WERI-Rb-1 (cell line): Measurements from ENCODE around the gene ERI3.
A peak's percentile ranks its signal among the peaks of the same experiment; 100 is the strongest.

Source experiments
- DNase-seq: peaks from one replicate; pipeline ENCODE4 v3.0.0-alpha.2; 2020
- H3K27ac ChIP-seq: fragments of 250-450 bp; sonication (Bioruptor Pico); 2 replicates; pipeline ENCODE4 v1.5.1; 2020; ENCODE audit warnings: mild to moderate bottlenecking, moderate library complexity
- H3K27me3 ChIP-seq: fragments of 250-450 bp; sonication (Bioruptor Pico); 2 replicates; pipeline ENCODE4 v1.5.1; 2021; ENCODE audit warnings: mild to moderate bottlenecking, low read depth, moderate library complexity; ENCODE audit not compliant: insufficient read depth, severe bottlenecking
- H3K36me3 ChIP-seq: fragments of 250-450 bp; sonication (Bioruptor Pico); 2 replicates; pipeline ENCODE4 v1.5.1; 2020; ENCODE audit warnings: mild to moderate bottlenecking, moderate library complexity
- H3K4me3 ChIP-seq: 2 replicates; pipeline ENCODE4 v1.5.1; 2011; ENCODE audit warnings: low read depth, mild to moderate bottlenecking, control low read depth, low read length
- H3K9me3 ChIP-seq: fragments of 250-450 bp; sonication (Bioruptor Pico); 2 replicates; pipeline ENCODE4 v1.5.1; 2021; ENCODE audit warnings: mild to moderate bottlenecking, moderate library complexity; ENCODE audit not compliant: severe bottlenecking
- TF ChIP-seq, protein P1 (sequence below): IDR thresholded peaks from 2 replicates; pipeline ENCODE4 v1.5.1; 2011; ENCODE audit warnings: low read depth, mild to moderate bottlenecking, control low read depth, inconsistent platforms, low read length

The ERI3 gene

DNA sequence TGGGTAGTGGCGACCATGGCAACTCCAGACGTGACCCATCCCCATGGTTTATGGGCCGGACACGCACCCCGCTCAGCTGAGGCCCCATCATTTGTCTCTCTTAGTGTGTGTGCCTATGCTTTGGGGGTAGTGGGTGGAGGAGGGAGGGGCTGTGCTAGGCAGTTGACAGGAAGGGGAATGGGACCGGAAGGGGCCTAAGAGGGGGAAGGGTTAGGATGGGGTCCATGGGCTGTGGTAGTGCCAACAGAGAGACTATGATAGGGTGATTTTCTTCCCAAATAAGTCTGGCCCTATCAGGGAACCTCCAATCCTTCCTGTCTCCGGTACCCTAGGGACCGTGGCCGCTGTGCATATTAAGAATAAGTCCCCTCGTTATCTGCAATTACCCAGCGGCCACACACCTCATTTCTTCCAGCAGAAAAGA is 131.9 kb downstream of the ERI3 start:
- Histone ChIP-seq H3K27me3 (no peaks in the 10 kb centered on the region), H3K9me3 (peaks cover 24% of the 10 kb centered on the region), H3K27ac (no peak overlapping the region), H3K36me3 (peaks cover 51% of the 10 kb centered on the region), H3K4me3 (no peak overlapping the region)
- no peak for DNase-seq
- TF ChIP-seq, protein P1, sequence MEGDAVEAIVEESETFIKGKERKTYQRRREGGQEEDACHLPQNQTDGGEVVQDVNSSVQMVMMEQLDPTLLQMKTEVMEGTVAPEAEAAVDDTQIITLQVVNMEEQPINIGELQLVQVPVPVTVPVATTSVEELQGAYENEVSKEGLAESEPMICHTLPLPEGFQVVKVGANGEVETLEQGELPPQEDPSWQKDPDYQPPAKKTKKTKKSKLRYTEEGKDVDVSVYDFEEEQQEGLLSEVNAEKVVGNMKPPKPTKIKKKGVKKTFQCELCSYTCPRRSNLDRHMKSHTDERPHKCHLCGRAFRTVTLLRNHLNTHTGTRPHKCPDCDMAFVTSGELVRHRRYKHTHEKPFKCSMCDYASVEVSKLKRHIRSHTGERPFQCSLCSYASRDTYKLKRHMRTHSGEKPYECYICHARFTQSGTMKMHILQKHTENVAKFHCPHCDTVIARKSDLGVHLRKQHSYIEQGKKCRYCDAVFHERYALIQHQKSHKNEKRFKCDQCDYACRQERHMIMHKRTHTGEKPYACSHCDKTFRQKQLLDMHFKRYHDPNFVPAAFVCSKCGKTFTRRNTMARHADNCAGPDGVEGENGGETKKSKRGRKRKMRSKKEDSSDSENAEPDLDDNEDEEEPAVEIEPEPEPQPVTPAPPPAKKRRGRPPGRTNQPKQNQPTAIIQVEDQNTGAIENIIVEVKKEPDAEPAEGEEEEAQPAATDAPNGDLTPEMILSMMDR: no peak

DNA sequence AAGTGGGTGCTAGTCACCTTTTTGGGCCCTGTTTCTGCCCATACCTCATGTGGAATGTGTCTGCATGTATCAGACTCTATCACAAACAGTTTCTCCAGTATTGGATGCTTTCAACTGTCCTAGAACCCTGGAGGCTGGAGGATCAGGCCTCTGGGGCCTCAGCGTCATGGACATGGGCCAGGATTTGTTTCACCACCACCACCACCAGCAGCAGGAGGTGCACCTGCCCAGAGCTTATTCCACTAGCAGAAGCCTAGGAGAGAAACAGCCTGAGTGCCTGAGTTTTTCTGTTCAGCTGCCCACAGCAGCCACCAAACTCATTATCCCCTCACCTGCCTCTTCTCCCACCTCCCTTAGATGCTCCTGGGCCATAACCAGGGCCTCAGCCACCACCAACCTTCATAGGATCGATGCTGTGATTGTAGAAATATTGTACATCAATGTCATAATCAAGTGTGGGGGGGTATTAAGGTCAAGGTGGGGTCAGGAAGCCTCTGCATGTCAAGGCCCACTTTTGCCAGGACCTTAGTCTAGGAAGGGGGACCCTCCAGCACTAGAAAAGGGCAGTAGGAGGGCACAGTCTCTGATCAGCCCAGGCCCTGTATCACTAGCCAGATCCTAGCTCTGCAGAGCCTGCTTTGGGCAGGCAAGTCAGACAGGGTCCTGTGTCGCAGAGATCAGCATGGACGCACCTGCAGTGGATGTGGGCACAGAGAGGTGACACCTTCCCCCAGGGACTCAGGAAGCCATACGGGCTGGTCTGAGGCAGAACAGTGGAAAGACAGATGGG is 132.5 kb downstream of the ERI3 start:
- Histone ChIP-seq H3K27me3 (no peaks in the 10 kb centered on the region), H3K27ac (no peak overlapping the region), H3K9me3 (peaks cover 24% of the 10 kb centered on the region), H3K36me3 (peaks cover 57% of the 10 kb centered on the region), H3K4me3 (no peak overlapping the region)
- TF ChIP-seq, protein P1: no peak
- no peak for DNase-seq

GRCh38 chr1:44221769-44222168 is 133.3 kb downstream of the ERI3 start:
- Histone ChIP-seq H3K36me3 (peaks cover 65% of the 10 kb centered on the region), H3K9me3 (peaks cover 18% of the 10 kb centered on the region), H3K4me3 (no peak overlapping the region), H3K27ac (no peak overlapping the region), H3K27me3 (no peaks in the 10 kb centered on the region)
- DNase-seq: no peak
- TF ChIP-seq, protein P1: no peak

DNA sequence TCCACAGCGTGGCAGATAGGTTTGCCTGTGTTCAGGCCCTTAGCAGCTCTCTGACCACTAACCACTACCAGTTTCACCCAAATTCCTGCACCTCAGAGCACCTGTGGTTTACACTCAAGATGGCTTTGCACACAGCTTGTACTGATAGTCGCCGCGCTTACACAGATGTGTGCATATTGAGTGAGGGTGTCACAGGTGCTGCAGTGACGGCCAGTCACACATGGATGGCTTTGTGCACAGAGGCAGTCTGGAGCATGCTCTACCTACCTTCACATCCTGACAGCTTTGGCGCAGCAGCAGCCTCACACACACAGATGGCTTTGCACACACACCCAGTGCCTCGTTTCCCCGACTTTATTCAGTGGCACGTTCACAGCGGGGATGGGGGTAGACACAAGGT is 134.3 kb downstream of the ERI3 start:
- Histone ChIP-seq H3K36me3 (peaks cover 68% of the 10 kb centered on the region), H3K27ac (no peak overlapping the region), H3K27me3 (no peaks in the 10 kb centered on the region), H3K9me3 (peaks cover 10% of the 10 kb centered on the region), H3K4me3 (no peak overlapping the region)
- TF ChIP-seq, protein P1: no peak
- DNase-seq: no peak

DNA sequence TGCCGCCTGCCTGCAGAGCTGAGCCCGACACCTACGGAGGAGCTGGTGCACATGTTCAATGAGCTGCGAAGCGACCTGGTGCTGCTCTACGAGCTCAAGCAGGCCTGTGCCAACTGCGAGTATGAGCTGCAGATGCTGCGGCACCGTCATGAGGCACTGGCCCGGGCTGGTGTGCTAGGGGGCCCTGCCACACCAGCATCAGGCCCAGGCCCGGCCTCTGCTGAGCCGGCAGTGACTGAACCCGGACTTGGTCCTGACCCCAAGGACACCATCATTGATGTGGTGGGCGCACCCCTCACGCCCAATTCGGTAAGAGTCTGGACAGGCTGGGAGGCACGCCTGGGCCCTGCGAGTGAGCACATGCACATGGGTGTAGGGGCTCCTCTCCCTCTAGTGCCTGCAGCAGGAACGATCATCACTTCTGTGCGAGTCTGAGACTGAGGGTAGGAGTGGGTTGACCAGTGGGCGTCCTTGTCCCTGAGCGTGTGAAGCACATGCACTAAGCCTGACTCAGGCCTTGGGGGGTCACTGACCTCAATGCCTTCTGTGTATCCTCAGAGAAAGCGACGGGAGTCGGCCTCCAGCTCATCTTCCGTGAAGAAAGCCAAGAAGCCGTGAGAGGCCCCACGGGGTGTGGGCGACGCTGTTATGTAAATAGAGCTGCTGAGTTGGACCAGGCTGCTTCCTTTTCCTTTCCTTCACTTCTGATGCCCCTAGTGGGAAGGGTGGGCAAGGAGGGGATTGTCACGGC is 134.9 kb downstream of the ERI3 start:
- Histone ChIP-seq H3K4me3 (no peak overlapping the region), H3K27me3 (no peaks in the 10 kb centered on the region), H3K36me3 (peaks cover 68% of the 10 kb centered on the region), H3K27ac (peak overlapping the region; percentile 71), H3K9me3 (peaks cover 4% of the 10 kb centered on the region)
- TF ChIP-seq, protein P1: no peak
- DNase-seq: no peak
